Measurements from ENCODE around the gene PRDX1. TPM values are rescaled to one million over a fixed set of nuclear protein-coding genes. Genes with fewer than 3 reads are reported as not detected.
A peak's percentile ranks its signal among the peaks of the same experiment; 100 is the strongest.

PRDX1 gene
- total and polyA plus RNA-seq, 2 of the 8 experiments (the other 6 are each of a cell fraction or from before 2014, with no cell fraction given): 1,165 to 1,418 TPM

DNA sequence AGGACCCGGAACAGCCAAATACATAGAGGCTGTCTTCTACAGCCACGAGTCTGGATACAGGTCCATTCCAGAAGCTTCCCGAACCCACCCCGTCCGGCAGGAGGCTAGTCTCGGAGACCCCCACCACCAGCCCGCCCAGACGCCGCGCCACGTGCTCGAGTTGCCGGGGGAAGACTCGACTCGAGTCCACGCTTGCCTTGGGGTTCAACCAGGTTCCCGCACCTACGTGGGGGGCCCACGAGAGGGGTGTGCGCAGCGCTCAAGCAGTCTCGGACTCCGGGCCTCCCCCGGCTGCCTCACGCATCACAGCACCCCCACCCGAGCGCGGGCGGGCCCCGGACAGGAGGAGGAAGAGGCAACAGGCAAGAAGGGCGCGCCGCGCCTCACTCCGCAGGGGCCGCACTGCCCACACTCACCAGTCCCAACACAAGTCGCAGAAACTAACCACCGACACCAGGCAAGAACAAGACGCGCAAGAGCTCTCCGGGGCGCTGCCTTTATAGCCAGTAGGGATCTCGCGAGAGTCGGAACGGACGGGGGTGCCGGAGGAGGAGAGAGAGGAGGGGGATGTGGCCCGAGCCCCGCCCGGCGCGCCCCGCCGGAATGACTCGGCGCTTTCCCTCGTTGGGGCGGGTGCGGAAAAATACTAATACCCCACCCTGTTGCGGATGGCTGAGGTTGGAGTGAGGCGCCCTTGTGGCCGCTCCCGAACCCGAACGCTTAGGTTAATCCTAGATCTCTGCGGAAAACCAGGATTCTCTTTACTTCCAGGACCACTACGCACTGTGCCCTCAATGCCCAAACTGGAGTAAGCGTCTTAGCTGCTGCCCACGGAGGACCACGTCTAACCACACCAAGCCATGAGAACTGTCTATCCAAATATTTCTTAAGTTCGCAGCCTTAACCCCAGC is at the start of gene PRDX1 (continued):
- TF ChIP-seq JUND (IDR thresholded peaks at IDR 0.05; ENCODE audit: low read length) (peak; percentile 52; the same call in 1 of the 2 replicates), NANOG (IDR thresholded peaks at IDR 0.05; ENCODE audit: insufficient read depth, low read depth, low read length, poor library complexity, severe bottlenecking) (peak; percentile 27), ASH2L (IDR thresholded peaks at IDR 0.05; ENCODE audit: low read length) (peak; percentile 59), EGR1 (IDR thresholded peaks at IDR 0.05; ENCODE audit: borderline replicate concordance, low read depth, low read length) (peak; percentile 51; the same call in 1 of the 2 replicates), GTF2F1 (IDR thresholded peaks at IDR 0.05; ENCODE audit: borderline replicate concordance, low read depth, low read length) (peak; percentile 99), SAP30 (IDR thresholded peaks at IDR 0.05; ENCODE audit: insufficient read depth, insufficient replicate concordance, low read length) (peak; percentile 10), BCL11A (IDR thresholded peaks at IDR 0.05; ENCODE audit: low read depth in 2 of 2, low read length in 2 of 2) (no peak), FOSL1 (IDR thresholded peaks at IDR 0.05; ENCODE audit: insufficient read depth, low read depth, low read length) (0 out of 2 replicates have a peak, but pooled peaks have one; percentile 1), TAF1 (IDR thresholded peaks at IDR 0.05; ENCODE audit: low read depth, low read length) (peak; percentile 100), YY1 (IDR thresholded peaks at IDR 0.05; ENCODE audit: low read depth, low read length) (peak; percentile 73), RBBP5 (IDR thresholded peaks at IDR 0.05; ENCODE audit: borderline replicate concordance, low read depth, low read length) (0 out of 2 replicates have a peak, but pooled peaks have one; percentile 77), TAF7 (optimal IDR thresholded peaks at IDR 0.05; ENCODE audit: borderline replicate concordance, low read depth, low read length) (peak; percentile 99), PHF8 (conservative IDR thresholded peaks at IDR 0.05; ENCODE audit: low read depth, low read length) (peak; percentile 93), CTBP2 (IDR thresholded peaks at IDR 0.05; ENCODE audit: borderline replicate concordance, insufficient read depth, insufficient read length, low read length) (peak; percentile 39)
- TF ChIP-seq, protein P1, sequence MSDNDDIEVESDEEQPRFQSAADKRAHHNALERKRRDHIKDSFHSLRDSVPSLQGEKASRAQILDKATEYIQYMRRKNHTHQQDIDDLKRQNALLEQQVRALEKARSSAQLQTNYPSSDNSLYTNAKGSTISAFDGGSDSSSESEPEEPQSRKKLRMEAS (IDR thresholded peaks at IDR 0.05): 0 out of 2 replicates have a peak, but pooled peaks have one; percentile 46
- TF ChIP-seq, protein P2, sequence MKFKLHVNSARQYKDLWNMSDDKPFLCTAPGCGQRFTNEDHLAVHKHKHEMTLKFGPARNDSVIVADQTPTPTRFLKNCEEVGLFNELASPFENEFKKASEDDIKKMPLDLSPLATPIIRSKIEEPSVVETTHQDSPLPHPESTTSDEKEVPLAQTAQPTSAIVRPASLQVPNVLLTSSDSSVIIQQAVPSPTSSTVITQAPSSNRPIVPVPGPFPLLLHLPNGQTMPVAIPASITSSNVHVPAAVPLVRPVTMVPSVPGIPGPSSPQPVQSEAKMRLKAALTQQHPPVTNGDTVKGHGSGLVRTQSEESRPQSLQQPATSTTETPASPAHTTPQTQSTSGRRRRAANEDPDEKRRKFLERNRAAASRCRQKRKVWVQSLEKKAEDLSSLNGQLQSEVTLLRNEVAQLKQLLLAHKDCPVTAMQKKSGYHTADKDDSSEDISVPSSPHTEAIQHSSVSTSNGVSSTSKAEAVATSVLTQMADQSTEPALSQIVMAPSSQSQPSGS (IDR thresholded peaks at IDR 0.05; ENCODE audit: low read length): peak; percentile 89; the same call in 1 of the 2 replicates

Data from H1 (cell line).